C4-2B (cell line): ENCODE data around the gene ABCF2.

Experiments
- ZFX ChIP-seq: fragments of 450-650 bp; IDR thresholded peaks from 2 replicates; pipeline ENCODE4 v1.6.1; 2017
- TF ChIP-seq, protein P1 (sequence below): fragments of 450-650 bp; conservative IDR thresholded peaks from 2 replicates; pipeline ENCODE4 v1.5.1; 2017; ENCODE audit warnings: mild to moderate bottlenecking

DNA sequence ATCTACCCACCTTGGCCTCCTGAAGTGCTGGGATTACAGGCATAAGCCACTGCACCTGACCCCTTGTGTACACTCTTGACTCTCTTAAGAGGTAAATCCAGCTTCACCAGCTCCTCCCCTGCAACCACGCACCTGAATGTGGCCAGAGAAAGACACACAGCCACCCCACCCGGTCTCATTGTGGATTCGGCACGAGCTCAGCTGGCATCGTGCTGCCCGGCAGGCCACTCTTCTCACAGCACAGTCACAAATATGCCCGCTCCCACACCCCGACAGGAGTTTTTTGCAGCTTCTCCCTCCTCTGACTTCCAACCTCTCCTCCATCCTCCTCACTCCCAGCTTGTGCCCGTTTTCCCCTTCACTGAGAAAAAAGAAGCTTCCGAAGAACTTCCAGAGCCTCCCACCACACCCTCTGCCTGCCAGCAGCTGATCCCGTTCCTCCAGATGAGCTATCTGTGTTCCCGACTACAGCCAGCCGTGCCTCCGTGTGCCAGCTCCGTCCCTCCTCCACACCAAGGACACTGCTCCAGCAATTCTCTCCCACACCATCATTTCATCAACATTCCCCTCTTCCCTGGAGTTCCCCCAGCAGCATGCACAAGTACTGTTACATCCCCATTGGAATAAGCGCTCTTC lies 29.5 kb upstream of the ABCF2 start:
- TF ChIP-seq, protein P1, sequence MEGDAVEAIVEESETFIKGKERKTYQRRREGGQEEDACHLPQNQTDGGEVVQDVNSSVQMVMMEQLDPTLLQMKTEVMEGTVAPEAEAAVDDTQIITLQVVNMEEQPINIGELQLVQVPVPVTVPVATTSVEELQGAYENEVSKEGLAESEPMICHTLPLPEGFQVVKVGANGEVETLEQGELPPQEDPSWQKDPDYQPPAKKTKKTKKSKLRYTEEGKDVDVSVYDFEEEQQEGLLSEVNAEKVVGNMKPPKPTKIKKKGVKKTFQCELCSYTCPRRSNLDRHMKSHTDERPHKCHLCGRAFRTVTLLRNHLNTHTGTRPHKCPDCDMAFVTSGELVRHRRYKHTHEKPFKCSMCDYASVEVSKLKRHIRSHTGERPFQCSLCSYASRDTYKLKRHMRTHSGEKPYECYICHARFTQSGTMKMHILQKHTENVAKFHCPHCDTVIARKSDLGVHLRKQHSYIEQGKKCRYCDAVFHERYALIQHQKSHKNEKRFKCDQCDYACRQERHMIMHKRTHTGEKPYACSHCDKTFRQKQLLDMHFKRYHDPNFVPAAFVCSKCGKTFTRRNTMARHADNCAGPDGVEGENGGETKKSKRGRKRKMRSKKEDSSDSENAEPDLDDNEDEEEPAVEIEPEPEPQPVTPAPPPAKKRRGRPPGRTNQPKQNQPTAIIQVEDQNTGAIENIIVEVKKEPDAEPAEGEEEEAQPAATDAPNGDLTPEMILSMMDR = no peak
- no peak for TF ChIP-seq ZFX
